ENCODE data around the gene TRIM4.
A peak's percentile ranks its signal among the peaks of the same experiment; 100 is the strongest.
"Not testable (repeated sequence)": the region's sequence is repeated elsewhere in the genome, so short reads cannot be mapped to it uniquely, and the experiment has no call there.

TRIM4 gene, protein sequence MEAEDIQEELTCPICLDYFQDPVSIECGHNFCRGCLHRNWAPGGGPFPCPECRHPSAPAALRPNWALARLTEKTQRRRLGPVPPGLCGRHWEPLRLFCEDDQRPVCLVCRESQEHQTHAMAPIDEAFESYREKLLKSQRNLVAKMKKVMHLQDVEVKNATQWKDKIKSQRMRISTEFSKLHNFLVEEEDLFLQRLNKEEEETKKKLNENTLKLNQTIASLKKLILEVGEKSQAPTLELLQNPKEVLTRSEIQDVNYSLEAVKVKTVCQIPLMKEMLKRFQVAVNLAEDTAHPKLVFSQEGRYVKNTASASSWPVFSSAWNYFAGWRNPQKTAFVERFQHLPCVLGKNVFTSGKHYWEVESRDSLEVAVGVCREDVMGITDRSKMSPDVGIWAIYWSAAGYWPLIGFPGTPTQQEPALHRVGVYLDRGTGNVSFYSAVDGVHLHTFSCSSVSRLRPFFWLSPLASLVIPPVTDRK

DNA sequence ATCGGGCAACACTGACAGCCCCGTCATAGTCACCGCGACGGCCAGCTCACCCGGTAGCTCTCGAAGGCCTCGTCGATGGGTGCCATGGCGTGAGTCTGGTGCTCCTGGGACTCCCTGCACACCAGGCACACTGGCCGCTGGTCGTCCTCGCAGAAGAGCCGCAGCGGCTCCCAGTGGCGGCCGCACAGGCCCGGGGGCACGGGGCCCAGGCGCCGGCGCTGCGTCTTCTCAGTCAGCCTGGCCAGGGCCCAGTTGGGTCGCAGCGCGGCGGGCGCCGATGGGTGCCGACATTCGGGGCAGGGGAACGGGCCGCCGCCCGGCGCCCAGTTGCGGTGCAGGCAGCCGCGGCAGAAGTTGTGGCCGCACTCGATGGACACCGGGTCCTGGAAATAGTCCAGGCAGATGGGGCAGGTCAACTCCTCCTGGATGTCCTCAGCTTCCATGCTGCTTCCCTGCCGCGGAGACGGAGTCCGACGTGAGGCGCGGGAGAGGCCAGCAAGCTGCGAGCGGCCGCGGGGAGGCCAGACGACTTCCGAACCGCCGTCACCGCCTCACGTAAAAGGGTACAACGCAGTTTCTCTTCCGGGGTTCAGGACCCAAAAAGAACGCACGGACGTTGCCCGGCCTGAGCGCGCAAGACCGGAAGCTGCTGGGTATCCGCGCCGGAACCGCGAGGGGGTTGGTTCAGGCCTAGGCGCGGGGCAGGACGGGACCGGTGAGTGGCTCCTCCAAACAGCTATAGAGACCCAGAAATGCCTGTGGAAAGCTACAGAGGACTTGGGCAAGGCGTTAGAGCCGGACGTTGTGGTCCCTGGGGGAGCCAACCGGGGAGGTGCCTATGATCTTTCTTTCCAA is at the start of gene TRIM4:
TSS of gene TRIM4 (minus strand) at position 572 of the 855 bp plus-strand sequence. CDS start at position 443, 129 bp downstream.
- peak; percentile 91 to 92 for DNase-seq

DNA sequence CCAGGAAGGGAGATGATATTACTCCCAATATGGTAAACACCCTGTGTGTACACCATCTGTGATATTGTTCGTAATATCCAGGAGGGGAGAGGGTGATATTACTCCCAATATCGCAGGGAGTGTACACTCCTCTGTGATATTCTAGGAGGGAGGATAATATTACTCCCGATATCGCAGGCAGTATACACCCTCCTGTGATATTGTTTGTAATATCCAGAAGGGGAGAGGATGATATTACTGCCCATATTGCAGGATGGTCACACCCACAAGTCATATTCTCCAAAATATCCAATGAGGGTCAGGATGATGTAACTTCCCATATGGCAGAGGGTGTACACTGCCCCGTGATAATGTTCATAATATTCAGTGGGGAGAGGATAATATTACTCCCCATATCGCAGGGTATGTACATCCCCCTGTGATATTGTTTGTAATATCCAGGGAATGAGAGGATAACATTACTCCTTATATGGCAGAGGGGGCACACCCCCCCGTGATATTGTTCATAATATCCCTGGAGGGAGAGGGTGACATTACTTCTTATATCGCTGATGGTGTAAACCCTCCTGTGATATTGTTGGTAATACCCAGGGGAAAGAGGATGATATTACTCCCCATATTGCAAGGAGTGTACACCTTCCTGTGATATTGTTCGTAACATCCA is 39.4 kb upstream of the TRIM4 start:
- no peak for DNase-seq

DNA sequence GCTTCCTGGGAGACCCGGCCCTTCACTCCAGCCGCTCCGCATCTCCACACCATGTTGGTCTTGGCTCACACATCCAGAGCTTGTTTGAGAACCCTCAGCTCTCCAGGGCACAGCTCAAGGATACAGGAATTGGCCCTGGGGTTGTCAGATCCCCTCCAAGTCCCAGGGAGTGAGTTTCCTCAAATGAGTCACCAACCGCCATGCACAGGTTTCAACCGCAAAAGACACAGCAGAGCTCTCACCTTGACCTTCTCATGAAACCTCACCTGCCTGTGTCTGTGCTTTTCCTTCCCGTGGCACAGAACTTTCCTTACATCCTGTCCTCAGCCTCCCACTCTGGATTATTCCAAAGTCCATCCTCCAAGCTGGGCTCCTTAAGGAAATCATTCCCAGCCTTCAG is 35.9 kb upstream of the TRIM4 start:
- no peak for DNase-seq

DNA sequence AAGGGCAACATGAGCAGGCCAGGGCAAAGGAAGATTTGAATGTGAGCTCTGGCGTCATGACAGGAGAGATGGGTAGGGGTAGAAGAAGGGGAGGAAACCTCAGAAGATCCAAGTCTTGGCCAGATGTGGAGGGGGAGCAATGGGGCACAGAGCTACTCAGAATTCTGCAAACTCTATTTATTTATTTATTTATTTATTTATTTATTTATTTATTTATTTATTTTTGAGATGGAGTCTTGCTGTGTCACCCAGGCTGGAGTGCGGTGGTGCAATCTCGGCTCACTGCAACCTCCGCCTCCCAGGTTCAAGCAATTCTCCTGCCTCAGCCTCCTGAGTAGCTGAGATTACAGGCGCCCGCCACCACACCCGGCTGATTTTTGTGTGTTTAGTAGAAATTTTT is 35.3 kb upstream of the TRIM4 start:
- not testable (repeated sequence) for DNase-seq

DNA sequence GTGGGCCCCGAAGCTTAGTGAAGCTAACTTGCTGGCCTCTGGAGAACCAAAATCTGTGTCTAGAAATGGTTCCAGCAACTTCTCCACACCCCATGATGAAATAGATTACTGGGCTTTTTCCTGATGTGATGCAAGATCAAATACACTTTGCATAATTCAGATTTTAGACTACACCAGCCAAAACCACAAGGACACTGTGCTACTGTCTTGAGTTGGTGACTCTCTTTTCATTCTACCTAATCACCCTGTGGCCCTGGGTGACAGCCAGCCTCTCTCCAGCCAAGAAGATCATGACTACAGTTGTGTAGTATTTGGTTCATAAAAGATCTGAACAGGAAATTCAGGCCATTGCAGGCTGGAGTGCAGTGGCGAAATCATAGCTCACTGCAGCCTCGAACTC is 34.3 kb upstream of the TRIM4 start:
- no peak for DNase-seq

DNA sequence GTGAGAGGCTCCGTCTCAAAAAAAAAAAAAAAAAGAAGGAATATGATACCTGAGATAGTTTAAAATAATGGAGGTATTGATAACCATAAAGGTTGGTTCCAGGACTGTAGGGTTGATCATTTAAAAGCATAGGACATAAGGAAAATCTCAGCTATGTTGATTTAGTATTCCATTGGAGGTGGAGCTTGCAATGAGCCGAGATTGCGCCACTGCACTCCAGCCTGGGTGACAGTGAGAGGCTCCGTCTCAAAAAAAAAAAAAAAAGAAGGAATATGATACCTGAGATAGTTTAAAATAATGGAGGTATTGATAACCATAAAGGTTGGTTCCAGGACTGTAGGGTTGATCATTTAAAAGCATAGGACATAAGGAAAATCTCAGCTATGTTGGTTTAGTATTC is 33.3 kb upstream of the TRIM4 start:
- DNase-seq, result not testable (repeated sequence)

DNA sequence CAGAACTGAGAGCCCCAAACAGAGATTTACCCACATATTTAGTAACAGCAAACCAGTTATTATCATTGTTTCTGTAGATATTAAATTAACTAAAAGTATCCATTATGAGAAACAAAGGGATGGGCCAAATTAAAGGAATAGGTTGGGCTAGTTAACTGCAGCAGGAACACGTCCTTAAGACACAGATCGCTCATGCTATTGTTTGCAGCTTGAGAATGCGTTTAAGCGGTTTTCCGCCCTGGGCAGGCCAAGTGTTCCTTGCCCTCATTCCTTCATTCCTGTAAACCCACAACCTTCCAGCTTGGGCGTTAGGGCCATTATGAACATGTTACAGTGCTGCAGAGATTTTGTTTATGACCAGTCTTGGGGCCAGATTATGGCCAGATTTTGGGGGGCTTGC is 31.5 kb upstream of the TRIM4 start:
- not testable (repeated sequence) for DNase-seq

DNA sequence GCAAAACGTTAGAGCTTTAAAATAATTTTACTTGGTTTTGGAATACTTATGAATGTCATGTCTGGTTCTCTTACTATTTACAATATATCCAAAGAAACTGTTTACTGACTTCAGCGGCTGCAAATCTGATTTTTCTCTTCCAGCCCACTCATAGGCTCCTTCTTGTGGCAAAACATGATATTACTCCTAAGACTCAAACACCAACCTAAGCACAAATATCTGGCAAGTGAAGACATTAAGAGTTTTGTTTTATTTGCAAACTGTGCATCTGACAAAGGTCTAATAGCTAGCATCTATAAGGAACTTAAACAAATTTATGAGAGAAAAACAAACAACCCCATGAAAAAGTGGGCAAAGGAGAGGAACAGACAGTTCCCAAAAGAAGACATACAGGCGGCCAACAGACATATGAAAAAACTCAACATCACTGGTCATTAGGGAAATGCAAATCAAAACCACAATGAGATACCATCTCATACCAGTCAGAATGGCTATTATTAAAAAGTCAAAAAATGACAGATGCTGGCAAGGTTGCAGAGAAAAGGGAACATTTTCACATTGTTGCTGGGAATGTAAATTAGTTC is 30.4 kb upstream of the TRIM4 start:
- DNase-seq, result peak in 1 of 2 donors; percentile 27

DNA sequence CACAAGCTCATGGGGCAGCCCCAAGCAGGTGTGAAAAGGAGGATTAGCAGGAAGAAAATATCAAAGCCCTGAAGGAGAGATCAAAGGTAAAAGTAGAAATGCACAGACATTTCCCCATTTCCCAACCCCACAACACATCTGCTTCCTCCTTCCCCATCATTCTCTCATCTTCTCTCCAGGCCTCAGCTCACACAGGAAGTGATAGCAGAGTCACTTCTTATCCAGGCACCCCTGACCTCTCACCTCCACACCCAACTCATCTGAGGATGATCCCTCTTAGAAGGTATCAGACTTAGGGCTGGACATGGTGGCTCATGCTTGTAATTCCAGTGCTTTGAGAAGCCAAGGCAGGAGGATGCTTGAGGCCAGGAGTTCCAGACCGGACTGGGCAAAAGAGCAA is 28.3 kb upstream of the TRIM4 start:
- DNase-seq, result no peak

DNA sequence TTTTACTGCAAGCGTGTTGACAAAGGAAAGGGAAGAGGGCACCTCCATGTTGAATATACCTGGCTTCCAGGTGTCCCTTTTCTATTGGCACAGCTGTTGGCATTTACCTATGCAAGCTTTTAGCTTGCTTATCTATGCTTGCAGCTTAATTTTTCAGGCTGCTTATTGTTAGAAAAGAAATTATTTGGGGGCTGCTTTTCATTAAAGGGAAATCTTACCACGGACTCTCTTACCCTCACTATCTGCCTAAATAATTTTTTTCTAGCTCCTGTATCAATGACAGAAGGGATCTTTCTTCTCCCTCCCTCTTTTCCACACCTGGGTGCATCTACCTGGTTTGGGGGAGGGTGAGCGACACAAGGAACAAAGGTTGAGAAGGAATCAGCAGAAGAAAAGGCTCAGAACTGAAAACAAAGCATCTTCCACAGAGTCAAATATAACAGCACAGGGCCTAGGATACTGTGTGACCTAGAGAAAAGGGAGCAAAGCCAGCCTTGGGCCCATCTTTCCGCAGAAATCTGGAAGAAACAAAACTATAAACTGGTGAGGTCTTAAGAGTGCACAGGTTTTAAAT is 25.3 kb upstream of the TRIM4 start:
- no peak for DNase-seq

DNA sequence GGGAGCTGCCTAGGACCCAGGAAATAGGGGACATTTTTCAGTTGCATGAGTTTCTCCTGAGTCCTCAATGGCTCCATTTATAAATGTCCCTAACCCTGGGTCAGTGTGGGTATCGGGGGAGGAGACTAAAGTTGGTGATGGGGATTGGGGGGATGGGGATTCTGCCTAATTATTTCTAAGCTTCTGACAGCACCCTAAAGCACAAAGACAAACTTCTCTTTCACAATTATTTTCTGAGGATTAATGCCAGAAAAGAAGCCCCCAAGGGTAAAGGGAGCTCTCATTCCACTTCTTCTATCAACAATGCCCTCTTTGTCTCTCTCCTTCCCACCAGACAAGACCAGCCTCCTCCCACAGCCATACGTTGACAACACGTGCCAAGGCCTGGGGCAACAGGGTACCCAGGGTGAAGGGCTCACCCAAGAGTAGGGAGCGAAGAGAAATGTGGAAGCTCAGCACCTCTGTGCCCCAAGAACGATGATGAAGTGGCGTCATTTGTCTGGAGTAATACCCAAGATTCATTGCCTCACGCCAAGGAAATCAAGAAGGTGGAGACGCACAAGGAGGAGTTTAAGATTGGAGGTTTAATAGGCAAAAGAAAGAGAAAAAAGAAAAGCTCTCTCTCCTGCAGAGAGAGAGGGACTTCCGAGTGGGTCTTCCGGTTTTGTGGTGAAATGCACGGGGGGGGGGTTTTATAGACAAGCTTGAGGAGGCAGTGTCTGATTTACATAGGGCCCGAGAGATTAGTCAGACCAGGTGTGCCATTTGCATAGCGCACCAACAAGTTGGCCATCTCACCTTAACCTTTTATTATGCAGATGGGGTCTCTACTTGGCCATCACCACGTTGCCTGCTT is 24.5 kb upstream of the TRIM4 start:
- no peak for DNase-seq

DNA sequence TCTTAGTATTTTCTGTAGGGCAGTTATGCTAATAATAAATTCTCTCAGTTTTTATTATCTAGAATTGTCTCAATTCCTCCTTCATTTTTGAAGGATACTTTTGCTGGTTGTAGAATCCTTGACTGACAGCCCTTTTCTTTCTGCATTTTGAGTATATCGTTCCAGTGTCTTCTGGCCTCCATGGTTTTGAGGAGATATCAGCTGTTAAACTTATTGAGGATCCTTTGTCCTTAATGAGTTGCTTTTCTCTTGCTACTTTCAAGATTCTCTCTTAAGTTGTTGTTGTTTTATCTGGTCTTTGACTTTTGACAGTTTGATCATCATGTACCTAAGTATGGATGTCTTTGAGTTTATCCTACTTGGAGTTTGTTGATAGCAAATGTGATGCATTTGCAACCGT is 19.0 kb upstream of the TRIM4 start:
- DNase-seq, result no peak

DNA sequence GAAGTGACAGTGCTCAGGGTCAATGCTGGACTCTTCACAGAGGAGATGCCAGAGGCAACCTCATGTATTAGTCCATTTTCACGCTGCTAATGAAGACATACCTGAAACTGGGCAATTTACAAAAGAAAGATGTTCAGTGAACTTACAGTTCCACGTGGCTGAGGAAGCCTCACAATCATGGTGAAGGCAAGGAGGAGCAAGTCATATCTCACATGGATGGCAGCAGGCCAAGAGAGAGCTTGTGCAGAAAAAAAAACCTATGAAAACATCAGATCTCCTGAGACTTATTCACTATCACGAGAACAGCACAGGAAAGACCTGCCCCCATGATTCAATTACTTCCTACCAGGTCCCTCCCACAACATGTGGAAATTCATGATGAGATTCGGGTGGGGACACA is 15.7 kb upstream of the TRIM4 start:
- DNase-seq, result not testable (repeated sequence)

DNA sequence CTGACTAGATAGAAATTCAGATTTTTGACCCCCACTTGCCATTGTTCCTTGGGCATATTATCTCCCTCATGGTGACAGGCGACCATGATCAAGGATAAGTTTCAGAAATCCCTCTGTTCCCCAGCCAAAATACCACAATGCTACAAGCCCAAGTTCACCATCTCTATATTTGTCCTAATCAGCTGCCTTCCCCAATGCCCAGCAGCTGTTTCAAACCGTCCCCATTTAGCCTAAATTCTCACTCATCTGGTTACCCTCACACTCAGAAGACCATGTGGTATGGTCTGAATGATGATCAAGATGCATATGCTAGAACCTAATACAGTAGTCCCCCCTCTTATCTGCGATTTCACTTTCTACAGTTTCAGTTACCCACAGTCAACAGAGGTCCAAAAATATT is 11.0 kb upstream of the TRIM4 start:
- DNase-seq, result no peak

DNA sequence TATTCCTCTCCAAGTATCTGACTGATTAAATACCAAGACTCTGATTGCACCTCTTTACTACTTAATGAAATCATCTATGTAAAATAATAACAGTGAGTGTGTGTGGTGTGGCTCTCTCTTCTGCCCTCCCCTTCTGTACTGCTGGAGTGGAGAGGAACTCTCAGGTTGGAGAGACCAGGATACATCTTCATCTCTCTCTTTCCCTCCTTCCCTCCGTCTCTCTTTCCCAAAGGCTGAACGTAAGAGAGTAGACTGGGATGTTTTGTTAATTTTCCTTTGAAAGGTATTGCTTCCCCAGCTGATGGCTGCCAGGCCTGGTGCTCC is 10.4 kb upstream of the TRIM4 start:
- no peak for DNase-seq

DNA sequence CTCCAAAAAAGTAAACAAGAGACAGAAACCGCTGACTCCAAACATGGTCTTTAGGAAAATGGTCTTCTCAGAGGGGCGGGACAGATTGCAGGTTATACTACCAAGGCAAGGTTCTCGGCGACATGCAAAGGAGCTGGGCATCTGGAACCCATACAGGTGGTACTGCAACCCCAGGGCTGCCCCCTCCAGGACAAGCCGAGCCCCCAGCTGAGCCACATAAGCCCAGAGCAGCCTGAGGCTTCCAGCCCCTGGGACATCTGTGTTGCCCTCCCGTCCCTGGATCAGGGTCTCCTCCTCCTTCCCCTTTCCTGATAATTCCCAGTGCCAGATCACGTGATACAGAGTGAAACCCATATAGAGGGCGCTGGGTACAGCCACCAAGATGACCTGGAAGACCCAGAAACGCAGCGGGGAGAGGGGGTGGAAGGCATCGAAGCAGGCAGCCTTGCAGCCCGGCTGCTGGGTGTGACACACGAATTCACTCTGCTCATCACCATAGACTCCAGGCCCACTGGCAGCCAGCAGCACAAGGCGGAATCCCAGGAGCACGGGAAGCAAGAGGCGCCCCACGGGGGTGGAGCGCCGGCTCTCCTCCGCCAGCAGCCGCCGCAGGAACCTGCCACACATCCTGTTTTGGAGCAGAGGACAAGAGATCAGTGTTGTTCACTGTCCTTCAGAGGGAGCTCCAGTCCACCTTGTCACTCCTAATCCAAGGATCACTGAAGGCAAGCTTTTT is 9.8 kb upstream of the TRIM4 start, which contains the start of gene GJC3:
TSS of gene GJC3 (minus strand) at position 627 of the 736 bp plus-strand sequence. CDS start at position 627, 0 bp downstream.
- DNase-seq, result peak; percentile 27 to 41

DNA sequence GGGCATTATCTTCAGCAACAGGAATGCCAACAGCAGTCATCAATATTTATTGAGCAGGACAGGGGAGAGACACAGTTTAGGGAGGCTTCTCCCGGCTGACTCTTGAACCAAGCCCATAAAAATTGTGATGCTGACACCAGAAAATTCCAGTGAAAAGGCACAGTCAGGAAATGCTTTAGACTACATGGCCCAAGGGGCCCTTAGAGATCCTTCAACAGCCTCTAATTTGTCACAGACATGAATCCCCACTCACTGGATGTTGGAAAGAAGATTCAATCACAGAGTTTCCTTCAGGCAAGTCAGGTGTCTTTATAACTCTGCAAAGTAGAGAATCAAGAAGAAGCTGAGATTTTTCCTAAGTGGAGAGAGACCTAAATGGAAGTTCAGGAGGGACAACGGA is 8.9 kb upstream of the TRIM4 start:
- no peak for DNase-seq

DNA sequence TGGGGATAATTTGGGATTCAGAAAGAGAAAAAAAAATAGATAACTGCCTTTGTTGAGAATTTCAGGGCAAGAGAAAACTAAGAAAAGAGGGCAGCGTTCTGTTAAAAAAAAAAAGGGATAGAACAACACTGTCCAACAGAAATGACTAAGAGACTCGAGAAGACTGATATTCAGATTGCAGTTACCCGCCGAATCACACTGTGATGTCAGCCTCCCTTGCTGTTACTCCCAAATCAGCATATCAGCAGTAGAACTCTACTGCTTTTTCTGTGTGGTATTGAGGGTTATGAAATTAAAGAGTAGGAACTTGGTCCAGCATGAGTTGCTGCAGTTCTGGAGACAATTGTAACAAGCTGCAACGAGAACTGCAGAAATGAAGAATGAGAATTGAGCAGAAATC is 8.2 kb upstream of the TRIM4 start:
- no peak for DNase-seq

DNA sequence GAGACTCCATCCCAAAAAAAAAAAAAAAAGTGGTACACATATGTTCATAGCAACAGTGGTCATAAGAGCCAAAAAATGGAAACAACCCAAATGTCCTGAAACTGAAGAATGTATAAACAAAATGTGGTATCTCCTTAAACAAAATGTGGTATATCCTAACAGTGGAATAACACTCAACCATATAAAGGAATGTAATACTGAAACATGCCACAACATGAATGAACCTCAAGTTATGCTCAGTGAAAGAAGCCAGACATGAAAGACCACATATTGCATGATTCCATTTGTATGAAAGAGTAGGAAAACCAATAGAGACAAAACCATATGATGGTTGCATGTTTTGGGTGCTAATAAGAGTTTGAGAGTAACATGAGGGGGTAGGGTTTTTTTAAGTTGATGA is 7.0 kb upstream of the TRIM4 start:
- DNase-seq, result no peak

DNA sequence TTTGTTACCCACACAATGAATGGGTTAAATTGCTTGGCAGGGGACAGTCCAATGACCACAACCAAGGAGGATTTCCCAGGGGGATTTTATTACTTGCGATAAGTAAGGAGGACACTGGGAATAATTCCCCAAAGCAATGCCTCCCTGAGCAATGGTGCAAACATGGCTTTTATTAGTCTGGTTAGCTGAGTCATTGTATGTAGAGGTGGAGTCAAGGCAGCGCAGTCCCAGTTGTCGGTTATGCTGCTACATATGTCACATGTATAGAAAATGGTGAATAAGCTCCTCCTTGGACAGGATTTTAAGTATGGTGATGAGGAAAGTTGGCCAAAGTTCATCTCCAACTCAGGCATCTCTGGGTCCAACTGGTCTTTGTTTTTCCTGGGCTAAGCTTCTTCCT is 3.9 kb upstream of the TRIM4 start:
- no peak for DNase-seq

DNA sequence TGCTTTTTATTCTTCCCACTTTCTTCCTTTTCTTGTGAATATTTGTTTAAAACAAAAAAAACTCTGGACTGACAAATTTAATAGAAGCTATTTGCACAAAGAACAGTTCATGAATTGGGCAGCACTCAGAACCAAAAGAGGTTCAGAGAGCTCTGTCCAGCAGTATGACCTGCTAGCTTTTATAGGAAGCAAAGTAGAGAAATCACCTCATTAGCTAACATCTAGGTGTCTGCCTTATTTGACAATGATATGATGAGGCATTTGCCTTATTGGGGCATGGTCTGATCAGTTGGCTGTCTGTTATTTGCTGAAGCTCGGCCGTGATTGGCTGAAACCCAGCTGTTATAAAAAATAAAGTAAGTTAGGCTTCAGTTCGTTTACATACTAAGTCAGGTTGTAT is 819 bp upstream of the TRIM4 start:
- DNase-seq, result no peak

All from CD4-positive, alpha-beta T cell treated with Interleukin-4 for 1 hour (primary cell).